Fibroblast of the aortic adventitia (primary cell): Measurements from ENCODE around the gene PAPPA. TPM values are rescaled to one million over a fixed set of nuclear protein-coding genes. Genes with fewer than 3 reads are reported as not detected.
A peak's percentile ranks its signal among the peaks of the same experiment; 100 is the strongest.

Experiments
- DNase-seq: peaks from one replicate; pipeline ENCODE4 v3.0.0-alpha.2; 2010; ENCODE audit warnings: low read depth
- H3K4me3 ChIP-seq: 2 replicates; pipeline ENCODE4 v1.5.1; 2011; ENCODE audit warnings: low read depth, mild to moderate bottlenecking, control low read depth, low read length, moderate library complexity
- CTCF ChIP-seq: IDR thresholded peaks from 2 replicates; pipeline ENCODE4 v1.5.1; 2011; ENCODE audit warnings: mild to moderate bottlenecking, low read length, control low read depth, inconsistent platforms; ENCODE audit not compliant: insufficient read depth
- total RNA-seq: library from RNA; depleted of rRNA; stranded (reverse); fragments of >200 nt; gene quantifications from 2 replicates; pipeline ENCODE4 v1.2.3, GENCODE V29; 2012; ENCODE audit warnings: low replicate concordance

Gene PAPPA
- total RNA-seq, 1 donor: 80.5 TPM

GRCh38 chr9:116436121-116436520, 282.5 kb downstream of the PAPPA start:
- TF ChIP-seq CTCF: no peak
- H3K4me3 ChIP-seq: no peak overlapping the region
- DNase-seq: no peak

GRCh38 chr9:116437411-116438370, 284.1 kb downstream of the PAPPA start:
- TF ChIP-seq CTCF: no peak
- H3K4me3 ChIP-seq: no peak overlapping the region
- DNase-seq: no peak

DNA sequence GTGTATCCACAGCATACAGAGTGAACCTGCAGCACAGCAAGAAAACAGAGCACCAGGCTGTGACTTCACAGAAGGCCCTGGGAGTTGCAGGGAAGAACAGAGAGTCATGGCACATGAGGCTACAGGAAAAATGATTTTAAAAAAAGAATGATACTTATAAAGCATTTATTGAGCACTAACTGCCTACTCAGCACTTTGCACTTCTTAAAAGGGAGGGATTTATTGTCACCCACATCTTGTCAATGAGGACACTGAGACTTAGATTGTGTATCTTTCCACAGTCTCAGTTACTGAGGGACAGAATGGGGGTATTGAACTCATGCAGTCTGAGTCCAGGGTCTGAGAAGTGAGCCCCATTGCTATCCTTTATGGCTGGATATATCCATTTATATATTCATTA, 288.9 kb downstream of the PAPPA start:
- no peak overlapping the region for H3K4me3 ChIP-seq
- no peak for DNase-seq
- TF ChIP-seq CTCF: no peak

DNA sequence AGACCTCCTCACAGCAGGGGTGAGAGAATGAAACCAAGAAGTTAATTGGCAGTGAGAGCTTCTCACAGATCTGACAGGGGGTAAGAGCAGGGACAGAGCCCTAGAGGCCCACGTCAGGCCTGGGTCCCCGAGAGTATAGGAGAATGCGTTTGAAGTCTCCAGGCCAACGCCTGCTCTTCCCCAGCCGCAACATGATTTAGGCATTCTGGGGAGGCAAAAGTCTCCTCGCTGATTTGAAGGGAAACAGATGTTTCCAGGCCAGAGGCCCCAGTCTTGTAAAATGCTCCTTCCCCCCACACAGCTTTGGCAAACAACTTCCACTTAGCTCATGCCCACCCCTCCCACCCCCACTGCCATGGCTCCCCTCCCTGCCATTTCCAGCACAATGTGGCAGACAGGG, 294.3 kb downstream of the PAPPA start:
- peak; percentile 26 for DNase-seq
- H3K4me3 ChIP-seq: no peak overlapping the region
- no peak for TF ChIP-seq CTCF

GRCh38 chr9:116448431-116448830, 294.8 kb downstream of the PAPPA start:
- no peak for TF ChIP-seq CTCF
- no peak for DNase-seq
- H3K4me3 ChIP-seq: no peak overlapping the region

DNA sequence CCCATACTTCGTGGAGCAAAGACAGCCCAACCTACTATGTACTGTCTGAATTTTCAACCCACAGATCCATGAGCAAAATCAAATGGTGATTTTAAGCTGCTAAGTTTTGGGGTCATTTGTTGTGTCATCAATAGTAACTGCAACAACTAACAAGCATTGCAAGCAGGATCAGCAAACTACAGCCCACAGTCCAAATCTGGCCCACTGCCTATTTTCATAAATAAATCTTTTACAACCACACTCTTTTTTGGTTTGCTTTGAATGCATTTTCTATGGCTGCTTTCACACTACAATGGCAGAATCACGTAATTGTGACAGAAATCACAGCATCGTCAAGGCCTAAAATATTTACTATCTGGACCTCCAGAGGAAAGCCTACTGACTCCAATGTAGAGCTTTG, 296.4 kb downstream of the PAPPA start:
- DNase-seq: no peak
- TF ChIP-seq CTCF: no peak
- H3K4me3 ChIP-seq: no peak overlapping the region
